Caki2 (cell line): ENCODE measurements around the gene ZSWIM1. TPM values are rescaled to one million over a fixed set of nuclear protein-coding genes. Genes with fewer than 3 reads are reported as not detected.

Experiments used
- total RNA-seq: library from RNA; depleted of rRNA; stranded (reverse); fragments of >200 nt; shearing (Covaris generic); gene quantifications from 2 replicates; pipeline ENCODE4 v1.2.3, GENCODE V29; 2014; ENCODE audit warnings: low replicate concordance; rRNA removed

The ZSWIM1 gene
- total RNA-seq, 1 experiment from 2014 or later = 9.8 TPM

Other genes with a start within 250 kb of the ZSWIM1 start
- gene WFDC9, start 249.9 kb upstream of the ZSWIM1 start, total RNA-seq = not detected in 2 replicates
- gene WFDC11, start 211.0 kb upstream of the ZSWIM1 start, total RNA-seq = not detected in 2 replicates
- gene WFDC13, start 179.2 kb upstream of the ZSWIM1 start, total RNA-seq = not detected in 2 replicates
- not detected in 2 replicates for gene WFDC10B, start 176.2 kb upstream of the ZSWIM1 start, total RNA-seq
- gene SPINT4, start 158.9 kb upstream of the ZSWIM1 start, total RNA-seq = not detected in 2 replicates
- not detected in 2 replicates for gene WFDC3, start 89.3 kb upstream of the ZSWIM1 start, total RNA-seq
- 74.3 and 111 TPM in 2 replicates for gene DNTTIP1, start 89.3 kb upstream of the ZSWIM1 start, total RNA-seq
- 112 and 164 TPM in 2 replicates for gene UBE2C, start 68.6 kb upstream of the ZSWIM1 start, total RNA-seq
- gene TNNC2, start 53.9 kb upstream of the ZSWIM1 start, total RNA-seq = not detected in 2 replicates
- 72.8 and 87.6 TPM in 2 replicates for gene SNX21, start 47.4 kb upstream of the ZSWIM1 start, total RNA-seq
- gene ACOT8, start 23.8 kb upstream of the ZSWIM1 start, total RNA-seq = 43.3 and 48.7 TPM in 2 replicates
- gene ZSWIM3, start 23.6 kb upstream of the ZSWIM1 start, total RNA-seq = 4.3 and 5.8 TPM in 2 replicates
- gene SPATA25, start 6.4 kb downstream of the ZSWIM1 start, total RNA-seq = 0.43 TPM in 1 of 2 replicates, not detected in the other
- gene NEURL2, start 10.0 kb downstream of the ZSWIM1 start, total RNA-seq = 3.4 and 5.2 TPM in 2 replicates
- 96.4 and 123 TPM in 2 replicates for gene CTSA, start 10.1 kb downstream of the ZSWIM1 start, total RNA-seq
- 6.5 and 9.1 TPM in 2 replicates for gene PLTP, start 30.9 kb downstream of the ZSWIM1 start, total RNA-seq
- gene PCIF1, start 53.5 kb downstream of the ZSWIM1 start, total RNA-seq = 5.2 and 14.2 TPM in 2 replicates
- gene ZNF335, start 91.0 kb downstream of the ZSWIM1 start, total RNA-seq = 4.8 and 5.4 TPM in 2 replicates
- gene MMP9, start 127.7 kb downstream of the ZSWIM1 start, total RNA-seq = 0.06 and 0.07 TPM in 2 replicates
- gene SLC12A5, start 148.0 kb downstream of the ZSWIM1 start, total RNA-seq = 7.9 TPM in 1 of 2 replicates, not detected in the other
- gene NCOA5, start 208.7 kb downstream of the ZSWIM1 start, total RNA-seq = 6.7 and 9.2 TPM in 2 replicates
- gene CD40, start 237.1 kb downstream of the ZSWIM1 start, total RNA-seq = 24.1 and 29.9 TPM in 2 replicates